KMS-11 (cell line): ENCODE results near the gene CPSF3.
"Not testable (repeated sequence)": the region's sequence is repeated elsewhere in the genome, so short reads cannot be mapped to it uniquely, and the experiment has no call there.

Source experiments
- H2AFZ ChIP-seq: fragments of 200-600 bp; sonication (generic); 2 replicates; pipeline ENCODE4 v1.6.1; 2016; ENCODE audit warnings: antibody characterized with exemption, mixed run types, low read depth
- H3K27ac ChIP-seq: fragments of 200-600 bp; sonication (generic); 2 replicates; pipeline ENCODE4 v1.6.1; 2016; ENCODE audit warnings: mild to moderate bottlenecking, mixed run types
- H3K27me3 ChIP-seq: fragments of 200-600 bp; sonication (generic); 2 replicates; pipeline ENCODE4 v1.6.1; 2017; ENCODE audit warnings: mild to moderate bottlenecking, low read depth, mixed run types, moderate library complexity; ENCODE audit not compliant: insufficient read depth
- H3K36me3 ChIP-seq: fragments of 200-600 bp; sonication (generic); 2 replicates; pipeline ENCODE4 v1.6.1; 2017; ENCODE audit warnings: mild to moderate bottlenecking, mixed run types; ENCODE audit not compliant: insufficient read depth
- H3K4me1 ChIP-seq: fragments of 200-600 bp; sonication (generic); 2 replicates; pipeline ENCODE4 v1.6.1; 2016; ENCODE audit warnings: mild to moderate bottlenecking, low read depth, mixed run types; ENCODE audit not compliant: poor library complexity, severe bottlenecking
- H3K4me2 ChIP-seq: fragments of 200-600 bp; sonication (generic); 2 replicates; pipeline ENCODE4 v1.7.0; 2016; ENCODE audit warnings: mild to moderate bottlenecking, mixed run types
- H3K4me3 ChIP-seq: fragments of 200-600 bp; sonication (generic); IDR thresholded peaks from 2 replicates; pipeline ENCODE4 v1.6.1; 2017; ENCODE audit warnings: low read depth, low read length, mixed read lengths; ENCODE audit not compliant: insufficient read depth
- H3K79me2 ChIP-seq: fragments of 200-600 bp; sonication (generic); 2 replicates; pipeline ENCODE4 v1.6.1; 2016; ENCODE audit warnings: low read depth, mixed run types; ENCODE audit not compliant: insufficient read depth
- H3K9ac ChIP-seq: fragments of 200-600 bp; sonication (generic); 2 replicates; pipeline ENCODE4 v1.6.1; 2016; ENCODE audit warnings: mild to moderate bottlenecking, mixed run types
- H4K20me1 ChIP-seq: fragments of 200-600 bp; sonication (generic); 2 replicates; pipeline ENCODE4 v1.6.1; 2016; ENCODE audit warnings: mild to moderate bottlenecking, mixed run types; ENCODE audit not compliant: insufficient read depth
- CTCF ChIP-seq: fragments of 200-600 bp; sonication (generic); conservative IDR thresholded peaks from 2 replicates; pipeline ENCODE4 v1.6.1; 2017; ENCODE audit warnings: low read depth, mild to moderate bottlenecking, antibody characterized with exemption, low read length, moderate library complexity, mixed read lengths

Gene CPSF3

GRCh38 chr2:9508931-9509330 is 85.5 kb downstream of the CPSF3 start:
- Histone ChIP-seq H3K4me2 (no peak overlapping the region), H2AFZ (no peak overlapping the region), H3K4me1 (no peaks in the 10 kb centered on the region), H3K4me3 (no peak overlapping the region), H3K36me3 (no peaks in the 10 kb centered on the region), H3K79me2 (no peaks in the 10 kb centered on the region), H3K27ac (no peak overlapping the region), H3K27me3 (no peaks in the 10 kb centered on the region), H3K9ac (no peak overlapping the region), H4K20me1 (no peaks in the 10 kb centered on the region)
- no peak for TF ChIP-seq CTCF

GRCh38 chr2:9513946-9514345 is 90.5 kb downstream of the CPSF3 start:
- H3K4me2 ChIP-seq, H3K27me3 ChIP-seq, H3K9ac ChIP-seq: not testable (repeated sequence)

GRCh38 chr2:9517118-9517782 is 93.8 kb downstream of the CPSF3 start:
- Histone ChIP-seq H4K20me1 (no peaks in the 10 kb centered on the region), H3K79me2 (no peaks in the 10 kb centered on the region), H3K27ac (no peak overlapping the region), H3K4me2 (no peak overlapping the region), H3K4me3 (no peak overlapping the region), H2AFZ (no peak overlapping the region), H3K4me1 (no peaks in the 10 kb centered on the region), H3K36me3 (peaks cover 10% of the 10 kb centered on the region; the same call in 1 of the 2 replicates), H3K9ac (no peak overlapping the region), H3K27me3 (no peaks in the 10 kb centered on the region)
- TF ChIP-seq CTCF: no peak

More at GRCh38 chr2:9513946-9514345, 90.5 kb downstream of the CPSF3 start:
- H4K20me1 ChIP-seq, H3K27ac ChIP-seq, H3K4me3 ChIP-seq, H3K79me2 ChIP-seq, H3K4me1 ChIP-seq, H2AFZ ChIP-seq, H3K36me3 ChIP-seq: not testable (repeated sequence)

GRCh38 chr2:9518163-9518562 is 94.7 kb downstream of the CPSF3 start:
- no peaks in the 10 kb centered on the region for H3K4me1 ChIP-seq
- H3K27ac ChIP-seq: no peak overlapping the region
- peaks cover 10% of the 10 kb centered on the region; the same call in 1 of the 2 replicates for H3K36me3 ChIP-seq
- H3K4me2 ChIP-seq: no peak overlapping the region
- H2AFZ ChIP-seq: no peak overlapping the region
- no peaks in the 10 kb centered on the region for H4K20me1 ChIP-seq
- H3K27me3 ChIP-seq: no peaks in the 10 kb centered on the region
- no peak overlapping the region for H3K4me3 ChIP-seq
- no peak for TF ChIP-seq CTCF
- no peaks in the 10 kb centered on the region for H3K79me2 ChIP-seq
- H3K9ac ChIP-seq: no peak overlapping the region

- Histone ChIP-seq H3K9ac (no peak overlapping the region), H4K20me1 (no peaks in the 10 kb centered on the region), H3K4me1 (no peaks in the 10 kb centered on the region), H3K4me3 (no peak overlapping the region), H3K79me2 (no peaks in the 10 kb centered on the region), H3K36me3 (peaks cover 10% of the 10 kb centered on the region; the same call in 1 of the 2 replicates), H3K27me3 (no peaks in the 10 kb centered on the region), H3K4me2 (no peak overlapping the region), H2AFZ (no peak overlapping the region), H3K27ac (no peak overlapping the region)
- no peak for TF ChIP-seq CTCF
These were observed 95.3 kb downstream of the CPSF3 start for GRCh38 chr2:9518780-9519179.
